GM12874 (cell line): ENCODE results near the gene C12orf76.

Experiments
- TF ChIP-seq, protein P1 (sequence below): IDR thresholded peaks from 2 replicates; pipeline ENCODE4 v1.5.1; 2011; ENCODE audit warnings: low read depth, mild to moderate bottlenecking, control low read depth, low read length, moderate library complexity; ENCODE audit not compliant: insufficient read depth

The C12orf76 gene

DNA sequence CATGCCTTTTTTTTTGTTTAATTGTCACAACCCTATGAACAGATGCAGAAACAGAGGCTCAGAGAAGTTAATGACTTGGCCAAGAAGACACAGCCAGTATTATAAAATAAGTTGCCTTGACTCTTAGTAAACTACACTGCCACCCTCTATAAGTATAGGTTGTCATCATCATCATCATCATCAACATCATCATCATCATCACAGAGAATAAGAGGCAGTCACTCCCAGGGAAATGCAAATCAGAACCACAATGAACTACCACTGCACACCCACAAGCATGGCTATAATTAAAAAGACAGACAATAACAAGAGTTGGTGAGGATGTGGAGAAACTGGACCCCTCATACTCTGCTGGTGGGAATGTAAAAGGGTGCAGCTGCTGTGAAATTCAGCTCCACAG lies 23.2 kb upstream of the C12orf76 start:
- TF ChIP-seq, protein P1, sequence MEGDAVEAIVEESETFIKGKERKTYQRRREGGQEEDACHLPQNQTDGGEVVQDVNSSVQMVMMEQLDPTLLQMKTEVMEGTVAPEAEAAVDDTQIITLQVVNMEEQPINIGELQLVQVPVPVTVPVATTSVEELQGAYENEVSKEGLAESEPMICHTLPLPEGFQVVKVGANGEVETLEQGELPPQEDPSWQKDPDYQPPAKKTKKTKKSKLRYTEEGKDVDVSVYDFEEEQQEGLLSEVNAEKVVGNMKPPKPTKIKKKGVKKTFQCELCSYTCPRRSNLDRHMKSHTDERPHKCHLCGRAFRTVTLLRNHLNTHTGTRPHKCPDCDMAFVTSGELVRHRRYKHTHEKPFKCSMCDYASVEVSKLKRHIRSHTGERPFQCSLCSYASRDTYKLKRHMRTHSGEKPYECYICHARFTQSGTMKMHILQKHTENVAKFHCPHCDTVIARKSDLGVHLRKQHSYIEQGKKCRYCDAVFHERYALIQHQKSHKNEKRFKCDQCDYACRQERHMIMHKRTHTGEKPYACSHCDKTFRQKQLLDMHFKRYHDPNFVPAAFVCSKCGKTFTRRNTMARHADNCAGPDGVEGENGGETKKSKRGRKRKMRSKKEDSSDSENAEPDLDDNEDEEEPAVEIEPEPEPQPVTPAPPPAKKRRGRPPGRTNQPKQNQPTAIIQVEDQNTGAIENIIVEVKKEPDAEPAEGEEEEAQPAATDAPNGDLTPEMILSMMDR, result no peak

DNA sequence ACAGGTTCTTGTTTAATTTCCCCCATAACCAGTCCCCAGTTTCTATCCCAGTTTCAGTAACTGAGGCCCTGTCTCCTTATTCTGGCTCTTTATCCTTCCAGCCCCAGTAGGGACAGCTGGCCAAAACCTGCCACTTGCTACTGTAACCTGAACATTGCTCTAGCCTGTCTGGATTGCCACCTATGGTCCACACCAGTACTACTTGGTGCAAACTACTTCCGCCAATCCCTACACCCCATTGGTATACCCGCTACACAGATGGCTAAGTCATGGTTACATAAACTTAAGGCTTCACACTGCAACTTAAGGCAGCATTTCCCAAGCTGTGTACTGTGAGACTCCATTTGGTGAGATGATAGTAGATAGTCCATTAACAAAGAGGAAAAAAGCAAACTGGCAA lies 20.3 kb upstream of the C12orf76 start:
- TF ChIP-seq, protein P1, result no peak

DNA sequence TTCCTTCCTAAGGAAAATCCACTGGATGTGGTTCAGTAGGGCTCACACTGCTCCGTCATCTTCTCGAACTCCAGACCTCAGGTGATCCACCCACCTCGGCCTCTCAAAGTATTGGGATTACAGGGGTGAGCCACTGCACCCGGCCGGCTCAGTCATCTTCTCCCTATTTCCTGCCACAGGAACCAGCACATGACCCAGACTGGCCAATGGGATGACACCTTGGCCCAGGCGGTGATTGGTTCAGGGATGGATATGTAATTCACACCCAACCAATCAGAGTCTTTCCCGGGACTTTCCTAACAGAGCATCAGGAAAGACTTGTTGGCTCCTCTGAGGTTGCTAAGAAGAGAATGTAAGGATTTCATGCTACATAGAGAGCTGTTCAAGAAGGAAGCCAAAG lies 19.2 kb upstream of the C12orf76 start:
- TF ChIP-seq, protein P1, result no peak

DNA sequence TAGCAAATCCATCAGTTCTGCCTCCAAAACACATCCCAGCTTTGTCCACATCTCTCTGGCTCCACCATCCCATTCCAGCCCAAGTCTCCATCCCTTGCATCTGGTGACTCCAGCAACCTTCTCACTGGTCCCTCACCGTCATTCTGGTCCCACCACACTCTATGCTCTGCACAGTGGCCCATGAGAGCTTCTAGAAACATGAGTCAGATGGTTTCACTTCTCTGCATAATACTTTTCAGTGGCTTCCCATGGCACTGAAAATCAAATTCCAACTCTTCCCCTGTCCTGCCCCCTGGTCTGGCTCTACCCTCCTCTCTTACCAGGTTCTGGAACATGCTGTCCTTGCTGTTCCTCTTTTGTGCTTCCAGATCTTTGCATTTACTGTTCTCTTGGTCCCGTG lies 17.2 kb upstream of the C12orf76 start:
- TF ChIP-seq, protein P1, result no peak

DNA sequence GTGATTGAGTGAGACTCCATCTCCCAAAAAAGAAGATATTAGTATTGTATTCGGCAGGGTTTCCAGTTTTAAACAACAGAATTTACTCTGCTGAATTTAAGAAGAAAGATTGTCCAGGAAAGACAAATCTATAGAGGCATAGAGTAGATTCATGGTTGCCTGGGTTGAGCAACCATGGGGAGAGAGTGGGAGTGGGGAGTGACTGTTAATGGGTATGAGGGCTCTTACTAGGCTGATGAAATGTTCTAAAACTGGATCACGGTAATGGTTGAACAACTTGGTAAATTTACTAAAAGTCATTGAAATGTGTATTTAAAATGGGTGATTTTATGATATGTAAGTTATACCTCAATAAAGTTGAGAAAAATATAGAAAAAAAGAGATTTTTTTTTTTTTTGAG lies 13.9 kb upstream of the C12orf76 start:
- TF ChIP-seq, protein P1, result no peak

DNA sequence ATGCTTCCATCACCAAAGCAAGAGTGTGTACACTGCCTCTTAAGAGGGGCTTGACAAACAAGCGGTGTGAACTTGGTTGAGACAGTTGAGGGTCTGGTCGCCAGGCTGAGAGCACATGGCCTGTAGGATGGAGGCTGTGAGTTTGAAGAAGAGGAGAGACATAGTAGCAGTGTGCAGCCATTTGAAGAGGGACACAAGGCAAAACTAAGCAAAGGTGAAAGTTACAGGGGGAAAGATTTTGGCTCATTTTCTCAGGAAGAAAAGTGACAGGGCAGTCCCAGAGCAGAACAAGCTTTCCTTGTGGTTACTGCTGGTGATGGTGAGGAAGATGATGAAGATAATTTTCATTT lies 11.3 kb upstream of the C12orf76 start:
- TF ChIP-seq, protein P1, result no peak

DNA sequence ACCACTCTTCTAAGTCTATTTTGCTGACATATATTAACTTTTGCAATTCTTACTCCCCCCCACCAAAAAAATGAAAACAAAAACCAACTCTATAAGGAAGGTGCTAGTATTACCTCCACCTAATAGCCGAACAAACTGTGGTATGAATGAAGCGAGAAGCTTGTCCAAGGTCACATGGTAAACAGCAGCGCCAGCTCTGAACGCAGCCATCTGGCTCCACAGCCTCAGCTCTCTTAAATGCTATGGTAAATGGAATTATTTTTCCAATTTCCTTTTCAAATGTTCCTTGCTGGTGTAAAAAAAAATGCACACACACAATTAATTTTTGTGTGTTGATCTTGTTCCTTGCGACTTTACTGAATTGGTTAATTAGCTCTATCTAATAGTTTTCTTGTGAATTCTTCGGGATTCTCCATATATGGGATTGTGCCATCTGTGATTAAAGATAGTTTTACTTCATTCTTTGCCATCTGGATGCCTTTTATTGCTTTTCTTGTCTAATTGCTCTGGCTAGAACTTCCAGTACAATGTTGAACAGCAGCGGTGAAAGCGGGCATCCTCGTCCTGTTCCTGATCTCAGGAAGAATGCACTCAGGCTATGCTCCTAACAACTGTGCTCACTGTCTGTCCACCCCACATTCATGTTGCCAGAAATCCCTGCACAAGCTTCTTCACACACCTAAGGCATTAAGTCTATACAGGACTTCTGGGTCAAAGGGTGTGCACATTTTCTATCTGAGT lies 10.7 kb upstream of the C12orf76 start:
- TF ChIP-seq, protein P1, result no peak

DNA sequence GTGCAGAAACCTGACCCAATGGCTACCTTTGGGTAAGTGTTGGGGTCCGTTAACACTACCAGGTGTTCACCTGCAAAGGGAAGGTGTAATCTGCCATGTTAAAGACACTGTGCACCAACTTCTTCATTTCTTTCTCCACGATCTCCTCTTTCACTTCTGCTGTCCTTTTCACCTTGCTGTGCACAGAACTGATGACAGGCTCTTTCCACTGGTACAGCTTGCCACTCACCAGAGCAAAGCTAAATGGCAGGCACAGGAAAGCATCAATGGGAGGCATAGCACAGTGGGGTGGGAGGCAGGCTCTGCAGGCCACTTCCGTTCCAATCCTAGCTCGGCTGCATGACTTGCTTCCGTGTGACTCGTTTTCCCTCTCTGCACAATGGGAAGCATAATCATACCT lies 2.6 kb upstream of the C12orf76 start:
- TF ChIP-seq, protein P1, result no peak
